Activated CD8-positive, alpha-beta memory T cell treated with anti-CD3 and anti-CD28 coated beads for 36 hours (primary cell): ENCODE results near the gene CEBPG. TPM values are rescaled to one million over a fixed set of nuclear protein-coding genes. Genes with fewer than 3 reads are reported as not detected.

Experiments
- CTCF ChIA-PET: fragments of 350-600 bp; sonication (Branson Sonifier 250); formaldehyde crosslinking; loops from one replicate; lab custom pipeline; 2021; ENCODE audit warnings: antibody characterized with exemption; lab: Charles Lee
- POLR2A ChIA-PET: fragments of 350-600 bp; sonication (Branson Sonifier 250); formaldehyde crosslinking; loops from one replicate; lab custom pipeline; 2021; ENCODE audit warnings: antibody characterized with exemption; lab: Charles Lee
- total RNA-seq, 2 experiments: library from RNA; stranded (reverse); gene quantifications; one replicate each; pipeline ENCODE4 v1.2.3, GENCODE V29; 2021

Gene CEBPG
- total RNA-seq: 10 to 100 TPM; 28.4 to 28.6 TPM

GRCh38 chr19:33373453-33374235, at the start of gene CEBPG:
Gene CEBPG, plus strand, starts transcription at chr19:33373709. Its CDS starts 5,531 bp downstream, at chr19:33379240.
- ChIA-PET POLR2A (interaction anchor here (0.5 to 1.2 kb wide), 7 partner anchors 25 to 254 kb away, joined by 3 to 5 read pairs (median 3); partner anchors contain the start of gene PEPD), CTCF (interaction anchor here (0.6 to 1.7 kb wide), 3 partner anchors 11 to 71 kb away, joined by 3 to 5 read pairs (median 4); partner anchors contain the start of gene CEBPA)

GRCh38 chr19:33324628-33325027, 48.9 kb upstream of the CEBPG start:
- ChIA-PET POLR2A (no interaction called here), CTCF (interaction anchor here (0.7 kb wide), 1 partner anchor 89 kb away, joined by 3 read pairs; no protein-coding TSS in a partner anchor)

GRCh38 chr19:33325920-33326319, 47.6 kb upstream of the CEBPG start:
- ChIA-PET POLR2A (no interaction called here), CTCF (no interaction called here)

- ChIA-PET CTCF (no interaction called here), POLR2A (no interaction called here)
Observed at GRCh38 chr19:33329060-33329459, 44.4 kb upstream of the CEBPG start.

- POLR2A ChIA-PET: no interaction called here
- CTCF ChIA-PET: no interaction called here
Observed at GRCh38 chr19:33329736-33330135, 43.8 kb upstream of the CEBPG start.

GRCh38 chr19:33332248-33332647, 41.3 kb upstream of the CEBPG start:
- ChIA-PET POLR2A (no interaction called here), CTCF (no interaction called here)

- CTCF ChIA-PET: no interaction called here
Observed at GRCh38 chr19:33333151-33333550, 40.4 kb upstream of the CEBPG start.

GRCh38 chr19:33333642-33334041, 39.9 kb upstream of the CEBPG start:
- POLR2A ChIA-PET: interaction anchor here (0.6 kb wide), 1 partner anchor 78 kb away, joined by 3 read pairs; no protein-coding TSS in a partner anchor
- CTCF ChIA-PET: no interaction called here

More at GRCh38 chr19:33333151-33333550, 40.4 kb upstream of the CEBPG start:
- POLR2A ChIA-PET: no interaction called here

- ChIA-PET POLR2A (no interaction called here), CTCF (no interaction called here)
Observed at GRCh38 chr19:33334271-33334670, 39.2 kb upstream of the CEBPG start.

- CTCF ChIA-PET: no interaction called here
- POLR2A ChIA-PET: no interaction called here
Observed at GRCh38 chr19:33335446-33335845, 38.1 kb upstream of the CEBPG start.

GRCh38 chr19:33339016-33339984, 34.2 kb upstream of the CEBPG start:
- ChIA-PET POLR2A (no interaction called here), CTCF (no interaction called here)

GRCh38 chr19:33340991-33341390, 32.5 kb upstream of the CEBPG start:
- ChIA-PET POLR2A (no interaction called here), CTCF (no interaction called here)

GRCh38 chr19:33343301-33343700, 30.2 kb upstream of the CEBPG start:
- ChIA-PET POLR2A (no interaction called here), CTCF (no interaction called here)

- ChIA-PET CTCF (no interaction called here), POLR2A (no interaction called here)
Observed at GRCh38 chr19:33343859-33344572, 29.5 kb upstream of the CEBPG start.

GRCh38 chr19:33344573-33344925, 29.0 kb upstream of the CEBPG start:
- POLR2A ChIA-PET: no interaction called here

GRCh38 chr19:33345163-33345562, 28.3 kb upstream of the CEBPG start:
- ChIA-PET CTCF (no interaction called here), POLR2A (no interaction called here)

More at GRCh38 chr19:33344573-33344925, 29.0 kb upstream of the CEBPG start:
- CTCF ChIA-PET: no interaction called here

GRCh38 chr19:33346665-33347064, 26.8 kb upstream of the CEBPG start:
- ChIA-PET CTCF (interaction anchor here (1.7 kb wide), 1 partner anchor 43 kb away, joined by 5 read pairs; no protein-coding TSS in a partner anchor), POLR2A (no interaction called here)

- POLR2A ChIA-PET: no interaction called here
- CTCF ChIA-PET: interaction anchor here (1.7 kb wide), 1 partner anchor 44 kb away, joined by 5 read pairs; no protein-coding TSS in a partner anchor
Observed at GRCh38 chr19:33347300-33347699, 26.2 kb upstream of the CEBPG start.
